GM12878 (cell line): ENCODE measurements around the gene SF3B5. TPM values are rescaled to one million over a fixed set of nuclear protein-coding genes. Genes with fewer than 3 reads are reported as not detected.

ENCODE experiments used
- ATAC-seq: fragments of 200-7000 bp; cut with Tn5 transposase; 3 replicates; pipeline ENCODE4 v1.9.1; 2020; ENCODE audit warnings: mild to moderate bottlenecking, moderate library complexity
- BruUV-seq: library from RNA; stranded (reverse); fragments of 400-500 nt; replicated peaks from 2 replicates; lab custom pipeline; 2021; lab: Mats Ljungman, UMichigan
- CTCF ChIA-PET: fragments of 300-600 bp; sonication (Branson Sonifier 250); formaldehyde crosslinking; extraction: SDS; loops from one replicate; lab custom pipeline; 2021; ENCODE audit warnings: inconsistent platforms; lab: Yijun Ruan, JAX
- POLR2A ChIA-PET: fragments of 350-600 bp; formaldehyde crosslinking; extraction: SDS; loops from one replicate; lab custom pipeline; 2021; ENCODE audit warnings: inconsistent platforms; lab: Charles Lee
- RAD21 ChIA-PET: fragments of 300-600 bp; sonication (Branson Sonifier 250); formaldehyde crosslinking; loops from one replicate; lab custom pipeline; 2023; ENCODE audit warnings: antibody characterized with exemption; ENCODE audit not compliant: unreplicated experiment; lab: Charles Lee
- SMC1A ChIA-PET: fragments of 300-600 bp; sonication (Branson Sonifier 250); formaldehyde crosslinking; loops from one replicate; lab custom pipeline; 2023; ENCODE audit not compliant: unreplicated experiment, uncharacterized antibody; lab: Charles Lee
- DNase-seq: peaks from one replicate; pipeline ENCODE4 v3.0.0-alpha.2; 2011; ENCODE audit warnings: low read depth, low spot score
- FAIRE-seq: peaks from 3 replicates; lab custom pipeline; 2011; peaks lifted over from hg19 to GRCh38; lab: Jason Lieb, UNC
- H2AFZ ChIP-seq: 2 replicates; pipeline ENCODE4 v1.6.0; 2011; ENCODE audit warnings: low read depth, low read length, control low read depth; ENCODE audit not compliant: control insufficient read depth
- H3K27ac ChIP-seq: 2 replicates; pipeline ENCODE4 v1.5.1; 2011; ENCODE audit warnings: control low read depth; ENCODE audit not compliant: control insufficient read depth, insufficient read depth
- H3K27me3 ChIP-seq, 2 experiments: replicated peaks in 1 of 2; 2 replicates each; pipeline versions ENCODE4 v1.6.0 to v1.6.1; 2011; ENCODE audit warnings: low read length in 1 of 2; ENCODE audit not compliant: control insufficient read depth in 2 of 2, insufficient read depth in 2 of 2
- H3K36me3 ChIP-seq, 2 experiments: 2 replicates each; pipeline ENCODE4 v1.5.1; 2011; ENCODE audit warnings: low read length in 1 of 2; ENCODE audit not compliant: control insufficient read depth in 2 of 2, insufficient read depth in 2 of 2
- H3K4me1 ChIP-seq: 2 replicates; pipeline ENCODE4 v1.6.1; 2011; ENCODE audit warnings: mild to moderate bottlenecking, low read length, moderate library complexity, mixed read lengths; ENCODE audit not compliant: control insufficient read depth, insufficient read depth
- H3K4me2 ChIP-seq: 2 replicates; pipeline ENCODE4 v1.6.0; 2011; ENCODE audit warnings: control low read depth; ENCODE audit not compliant: control insufficient read depth, insufficient read depth
- H3K4me3 ChIP-seq: fragments of 200-600 bp; sonication (generic); 2 replicates; pipeline ENCODE4 v1.5.1; 2016
- H3K79me2 ChIP-seq: 2 replicates; pipeline ENCODE4 v1.6.0; 2011; ENCODE audit warnings: low read length; ENCODE audit not compliant: control insufficient read depth, insufficient read depth
- H3K9ac ChIP-seq: 2 replicates; pipeline ENCODE4 v1.8.0; 2011; ENCODE audit warnings: low read length, control low read depth, mixed read lengths; ENCODE audit not compliant: control insufficient read depth, insufficient read depth
- H3K9me3 ChIP-seq: replicated peaks from 3 replicates; pipeline ENCODE4 v1.5.1; 2011; ENCODE audit warnings: mild to moderate bottlenecking, low read length; ENCODE audit not compliant: control insufficient read depth, insufficient read depth
- H4K20me1 ChIP-seq: 2 replicates; pipeline ENCODE4 v1.6.0; 2011; ENCODE audit not compliant: control insufficient read depth, insufficient read depth
- CEBPB ChIP-seq, 2 experiments: fragments of 150-350 bp in 1 of 2; IDR thresholded peaks; 2 replicates each; pipeline ENCODE4 v1.6.1; 2012 to 2014; ENCODE audit warnings: low read depth in 2 of 2, low read length in 2 of 2, borderline replicate concordance in 1 of 2, inconsistent platforms in 1 of 2
- CHD4 ChIP-seq: fragments of 200-600 bp; sonication (generic); IDR thresholded peaks from 2 replicates; pipeline ENCODE4 v1.6.1; 2016; ENCODE audit warnings: mild to moderate bottlenecking
- MTA2 ChIP-seq: fragments of 450-650 bp; IDR thresholded peaks from 2 replicates; pipeline ENCODE4 v1.6.1; 2016; ENCODE audit warnings: low read depth, mild to moderate bottlenecking, moderate library complexity
- NFYB ChIP-seq: IDR thresholded peaks from 2 replicates; pipeline ENCODE4 v1.6.1; 2011; ENCODE audit warnings: low read depth, mild to moderate bottlenecking, low read length, improper control_type of control experiment, moderate library complexity; ENCODE audit not compliant: insufficient read depth
- NR2F1 ChIP-seq: fragments of 450-650 bp; conservative IDR thresholded peaks from 2 replicates; pipeline ENCODE4 v1.6.1; 2017; ENCODE audit warnings: mild to moderate bottlenecking
- RELA ChIP-seq: fragments of 450-650 bp; IDR thresholded peaks from 2 replicates; pipeline ENCODE4 v1.8.0; 2014; ENCODE audit warnings: borderline replicate concordance; ENCODE audit not compliant: partially characterized antibody
- TCF12 ChIP-seq: IDR thresholded peaks from 2 replicates; pipeline ENCODE4 v1.6.1; 2011; ENCODE audit warnings: low read depth, mild to moderate bottlenecking, low read length
- ZNF207 ChIP-seq: fragments of 450-650 bp; IDR thresholded peaks from 2 replicates; pipeline ENCODE4 v1.6.1; 2014; ENCODE audit warnings: antibody characterized with exemption, mild to moderate bottlenecking, borderline replicate concordance
- WGBS: methylation state at CpG from one replicate; pipeline ENCODE4 v1.1.6; 2016; ENCODE audit warnings: low lambda C conversion rate; ENCODE audit not compliant: insufficient replicate concordance, insufficient coverage; ENCODE audit errors: missing lambda C conversion rate; 5-methylcytosine and 5-hydroxymethylcytosine counted together
- in situ Hi-C: fragments of 300-500 bp; cut with MboI; formaldehyde crosslinking; loops from 9 replicates; pipeline ENCODE4 v1.14.3; 2018; ENCODE audit warnings: mixed read lengths
- intact Hi-C: fragments of 100-400 bp; cut with micrococcal nuclease; formaldehyde crosslinking; loops from one replicate; pipeline ENCODE4 v1.14.2; 2022; ENCODE audit not compliant: unreplicated experiment
- polyA plus RNA-seq, 11 experiments: library from polyadenylated mRNA; depleted of rRNA in 4 of 11; unstranded in 6 of 11; stranded (reverse) in 5 of 11; fragments of >200 nt; fragmentation: Nextera tagmentation in 4 of 11; fragmentation: Illumina TruSeq in 1 of 11; extraction: Ambion mirVana in 4 of 11; extraction: Trizol in 1 of 11; gene quantifications; 1 replicate in 1 of 11; 2 replicates in 10 of 11; pipeline versions ENCODE4 v1.2.1 to v1.2.3, GENCODE V29; 2011 to 2016; ENCODE audit warnings: inconsistent platforms in 2 of 11, missing spikeins in 2 of 11, low read depth in 1 of 11
- total RNA-seq, 4 experiments: library from RNA; depleted of rRNA in 3 of 4; stranded (reverse); fragments of >200 nt in 3 of 4; fragmentation: Illumina TruSeq in 1 of 4; extraction: Trizol in 1 of 4; gene quantifications; 2 replicates each; pipeline versions ENCODE4 v1.2.1 to v1.2.3, GENCODE V29; 2013 to 2021
- TF ChIP-seq, protein P1 (sequence below): fragments of 450-650 bp; IDR thresholded peaks from 2 replicates; pipeline ENCODE4 v1.6.1; 2016; ENCODE audit warnings: mild to moderate bottlenecking
- TF ChIP-seq, protein P2 (sequence below): fragments of 450-650 bp; IDR thresholded peaks from 2 replicates; pipeline ENCODE4 v1.6.1; 2017; ENCODE audit warnings: mild to moderate bottlenecking, moderate library complexity

Gene SF3B5
- total and polyA plus RNA-seq, 10 of the 15 experiments (the other 5 are each of a cell fraction or from before 2014, with no cell fraction given), result 220 to 864 (median 341) TPM

DNA sequence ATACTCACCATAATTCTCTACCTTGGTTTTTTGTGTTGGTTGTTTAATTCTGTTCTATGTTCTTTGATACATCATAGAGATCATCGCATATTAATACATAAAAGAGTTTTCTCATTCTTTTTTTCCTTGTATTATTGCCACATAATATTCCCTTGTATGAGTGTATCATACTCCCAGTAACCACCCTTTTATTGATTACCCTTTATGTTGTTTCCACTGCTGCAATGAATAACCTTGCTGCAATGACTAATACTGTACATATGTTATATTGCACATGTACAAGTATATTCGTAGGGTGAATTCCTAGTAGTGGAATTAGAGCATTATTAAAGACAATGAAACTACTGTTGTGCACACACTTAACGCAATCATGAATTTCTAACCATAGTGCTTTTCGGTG lies 9.1 kb upstream of the SF3B5 start (continued):
- TF ChIP-seq, protein P1, sequence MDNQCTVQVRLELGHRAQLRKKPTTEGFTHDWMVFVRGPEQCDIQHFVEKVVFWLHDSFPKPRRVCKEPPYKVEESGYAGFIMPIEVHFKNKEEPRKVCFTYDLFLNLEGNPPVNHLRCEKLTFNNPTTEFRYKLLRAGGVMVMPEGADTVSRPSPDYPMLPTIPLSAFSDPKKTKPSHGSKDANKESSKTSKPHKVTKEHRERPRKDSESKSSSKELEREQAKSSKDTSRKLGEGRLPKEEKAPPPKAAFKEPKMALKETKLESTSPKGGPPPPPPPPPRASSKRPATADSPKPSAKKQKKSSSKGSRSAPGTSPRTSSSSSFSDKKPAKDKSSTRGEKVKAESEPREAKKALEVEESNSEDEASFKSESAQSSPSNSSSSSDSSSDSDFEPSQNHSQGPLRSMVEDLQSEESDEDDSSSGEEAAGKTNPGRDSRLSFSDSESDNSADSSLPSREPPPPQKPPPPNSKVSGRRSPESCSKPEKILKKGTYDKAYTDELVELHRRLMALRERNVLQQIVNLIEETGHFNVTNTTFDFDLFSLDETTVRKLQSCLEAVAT, result no peak
- no peak for TF ChIP-seq NR2F1
- TF ChIP-seq MTA2, result no peak
- TF ChIP-seq ZNF207, result no peak
- TF ChIP-seq CHD4, result no peak

DNA sequence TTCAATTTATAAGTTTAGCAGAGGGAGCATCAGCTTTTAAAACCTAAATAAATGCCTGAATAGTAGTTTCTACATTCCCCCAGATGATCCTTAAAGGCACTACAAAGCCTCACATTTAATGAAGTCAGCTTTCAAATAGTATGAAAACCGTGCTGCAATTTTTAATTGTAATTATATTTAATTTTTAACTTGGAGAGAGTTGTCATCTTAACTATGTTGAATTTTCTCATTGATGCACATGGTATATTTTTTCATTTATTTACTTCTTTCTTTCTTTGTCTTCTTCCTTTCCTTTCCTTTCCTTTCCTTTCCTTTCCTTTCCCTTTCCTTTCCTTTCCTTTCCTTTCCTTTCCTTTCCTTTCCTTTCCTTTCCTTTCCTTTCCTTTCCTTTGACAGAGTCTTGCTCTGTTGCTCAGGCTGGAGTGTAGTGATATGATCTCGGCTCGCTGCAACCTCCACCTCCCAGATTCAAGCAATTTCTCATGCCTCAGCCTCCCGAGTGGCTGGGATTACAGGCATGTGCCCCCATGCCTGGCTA lies 7.7 kb upstream of the SF3B5 start:
- RAD21 ChIA-PET, result interaction anchor here (0.7 to 4.7 kb wide), 6 partner anchors 51 to 379 kb away, joined by 3 to 27 read pairs (median 4); no protein-coding TSS in a partner anchor
- TF ChIP-seq CEBPB (IDR thresholded peaks at IDR 0.05; ENCODE audit: borderline replicate concordance in 1 of 2, low read depth in 2 of 2, low read length in 2 of 2), result no peak
- TF ChIP-seq, protein P2, sequence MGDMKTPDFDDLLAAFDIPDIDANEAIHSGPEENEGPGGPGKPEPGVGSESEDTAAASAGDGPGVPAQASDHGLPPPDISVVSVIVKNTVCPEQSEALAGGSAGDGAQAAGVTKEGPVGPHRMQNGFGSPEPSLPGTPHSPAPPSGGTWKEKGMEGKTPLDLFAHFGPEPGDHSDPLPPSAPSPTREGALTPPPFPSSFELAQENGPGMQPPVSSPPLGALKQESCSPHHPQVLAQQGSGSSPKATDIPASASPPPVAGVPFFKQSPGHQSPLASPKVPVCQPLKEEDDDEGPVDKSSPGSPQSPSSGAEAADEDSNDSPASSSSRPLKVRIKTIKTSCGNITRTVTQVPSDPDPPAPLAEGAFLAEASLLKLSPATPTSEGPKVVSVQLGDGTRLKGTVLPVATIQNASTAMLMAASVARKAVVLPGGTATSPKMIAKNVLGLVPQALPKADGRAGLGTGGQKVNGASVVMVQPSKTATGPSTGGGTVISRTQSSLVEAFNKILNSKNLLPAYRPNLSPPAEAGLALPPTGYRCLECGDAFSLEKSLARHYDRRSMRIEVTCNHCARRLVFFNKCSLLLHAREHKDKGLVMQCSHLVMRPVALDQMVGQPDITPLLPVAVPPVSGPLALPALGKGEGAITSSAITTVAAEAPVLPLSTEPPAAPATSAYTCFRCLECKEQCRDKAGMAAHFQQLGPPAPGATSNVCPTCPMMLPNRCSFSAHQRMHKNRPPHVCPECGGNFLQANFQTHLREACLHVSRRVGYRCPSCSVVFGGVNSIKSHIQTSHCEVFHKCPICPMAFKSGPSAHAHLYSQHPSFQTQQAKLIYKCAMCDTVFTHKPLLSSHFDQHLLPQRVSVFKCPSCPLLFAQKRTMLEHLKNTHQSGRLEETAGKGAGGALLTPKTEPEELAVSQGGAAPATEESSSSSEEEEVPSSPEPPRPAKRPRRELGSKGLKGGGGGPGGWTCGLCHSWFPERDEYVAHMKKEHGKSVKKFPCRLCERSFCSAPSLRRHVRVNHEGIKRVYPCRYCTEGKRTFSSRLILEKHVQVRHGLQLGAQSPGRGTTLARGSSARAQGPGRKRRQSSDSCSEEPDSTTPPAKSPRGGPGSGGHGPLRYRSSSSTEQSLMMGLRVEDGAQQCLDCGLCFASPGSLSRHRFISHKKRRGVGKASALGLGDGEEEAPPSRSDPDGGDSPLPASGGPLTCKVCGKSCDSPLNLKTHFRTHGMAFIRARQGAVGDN, result no peak
- no peak for TF ChIP-seq RELA
- TF ChIP-seq NFYB, result no peak
- TF ChIP-seq TCF12, result no peak

More for the DNA sequence above, 7.7 kb upstream of the SF3B5 start:
- H3K4me1 ChIP-seq, result no peaks in the 10 kb centered on the region
- H3K9ac ChIP-seq, result no peak overlapping the region
- H3K4me3 ChIP-seq, result no peak overlapping the region
- H3K9me3 ChIP-seq, result no peaks in the 10 kb centered on the region
- no peaks in the 10 kb centered on the region for H3K27me3 ChIP-seq
- no peak overlapping the region for H3K27ac ChIP-seq
- 55% methylated on average over 4 of the region's 4 CpGs for WGBS
- ATAC-seq (no peak), FAIRE-seq (no peak), DNase-seq (no peak)
- no peaks in the 10 kb centered on the region for H4K20me1 ChIP-seq
- CTCF ChIA-PET, result interaction anchor here (0.6 to 2.9 kb wide), 10 partner anchors 10 to 379 kb away, joined by 3 to 40 read pairs (median 3); no protein-coding TSS in a partner anchor
- intact Hi-C loops (no loop called here), in situ Hi-C loops (no loop called here)
- no peak overlapping the region for H2AFZ ChIP-seq
- no peak overlapping the region for H3K4me2 ChIP-seq
- H3K36me3 ChIP-seq, result no peaks in the 10 kb centered on the region
- BruUV-seq, result no TSS peak
- POLR2A ChIA-PET, result interaction anchor here (0.6 to 1.1 kb wide), 3 partner anchors 13 to 41 kb away, joined by 3 read pairs; no protein-coding TSS in a partner anchor
- SMC1A ChIA-PET, result interaction anchor here (0.6 to 5.0 kb wide), 11 partner anchors 13 to 528 kb away, joined by 3 to 47 read pairs (median 4); no protein-coding TSS in a partner anchor
- no peaks in the 10 kb centered on the region for H3K79me2 ChIP-seq
